HUES64 (cell line): Measurements from ENCODE around the gene SRGN.

Experiments
- H3K27ac ChIP-seq: 2 replicates; pipeline ENCODE4 v1.7.0; 2013; ENCODE audit warnings: low read depth, low read length, inconsistent platforms
- H3K27me3 ChIP-seq: 2 replicates; pipeline ENCODE4 v1.6.1; 2013; ENCODE audit warnings: mild to moderate bottlenecking, low read length; ENCODE audit not compliant: insufficient read depth
- H3K36me3 ChIP-seq: 2 replicates; pipeline ENCODE4 v1.6.1; 2013; ENCODE audit warnings: mild to moderate bottlenecking, low read length; ENCODE audit not compliant: insufficient read depth
- H3K4me1 ChIP-seq: 2 replicates; pipeline ENCODE4 v1.6.1; 2013; ENCODE audit warnings: mild to moderate bottlenecking, low read length, moderate library complexity; ENCODE audit not compliant: insufficient read depth
- H3K4me3 ChIP-seq: 2 replicates; pipeline ENCODE4 v1.5.1; 2013; ENCODE audit warnings: mild to moderate bottlenecking, low read length, moderate library complexity
- H3K9ac ChIP-seq: 2 replicates; pipeline ENCODE4 v1.6.1; 2013; ENCODE audit warnings: mild to moderate bottlenecking, low read depth, low read length
- H3K9me3 ChIP-seq: 2 replicates; pipeline ENCODE4 v1.6.1; 2013; ENCODE audit warnings: low read depth, low read length; ENCODE audit not compliant: insufficient read depth
- WGBS: fragments of 150-250, 120-280 bp; methylation state at CpG from one replicate; pipeline ENCODE4 v1.1.7; 2013; ENCODE audit warnings: missing lambda C conversion rate; 5-methylcytosine and 5-hydroxymethylcytosine counted together

The SRGN gene

DNA sequence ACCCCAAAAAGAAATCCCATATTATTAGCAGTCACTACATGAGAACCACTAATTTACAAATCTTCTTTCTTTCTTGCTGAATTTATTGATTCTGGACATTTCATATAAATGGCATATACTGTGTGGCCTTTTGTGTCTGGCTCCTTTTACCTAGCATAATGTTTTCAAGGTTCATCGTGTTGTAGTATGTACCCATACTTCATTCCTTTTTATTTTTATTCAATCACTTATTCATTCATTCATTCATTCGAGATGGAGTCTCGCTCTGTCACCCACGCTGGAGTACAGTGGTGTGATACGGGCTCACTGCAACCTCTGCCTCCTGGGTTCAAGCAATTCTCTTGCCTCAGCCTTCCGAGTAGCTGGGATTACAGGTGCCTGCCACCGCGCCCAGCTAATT lies 58.0 kb downstream of the SRGN start:
- WGBS = 96% methylated on average over 8 of the region's 8 CpGs
- H3K9me3 ChIP-seq = no peaks in the 10 kb centered on the region
- H3K9ac ChIP-seq = no peak overlapping the region
- no peaks in the 10 kb centered on the region for H3K36me3 ChIP-seq
- no peak overlapping the region for H3K4me3 ChIP-seq
- H3K27me3 ChIP-seq = no peaks in the 10 kb centered on the region
- no peaks in the 10 kb centered on the region for H3K4me1 ChIP-seq
- no peak overlapping the region for H3K27ac ChIP-seq

DNA sequence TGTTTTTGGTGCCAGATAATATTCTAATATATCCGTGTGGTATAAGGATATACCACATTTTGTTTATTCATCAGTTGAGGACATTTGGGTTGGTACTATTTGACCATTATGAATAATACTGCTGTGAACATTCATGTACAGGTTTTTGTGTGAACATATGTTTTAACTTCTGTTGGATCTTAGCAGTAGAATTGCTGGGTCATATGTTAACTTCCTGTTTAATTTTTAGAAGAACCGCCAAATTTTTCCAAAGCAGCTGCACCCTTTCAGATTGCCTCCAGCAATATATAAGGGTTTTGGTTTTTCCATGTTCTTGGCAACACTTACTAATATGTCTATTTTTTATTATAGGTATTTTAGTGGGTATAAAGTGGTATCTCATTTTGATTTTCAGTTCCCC lies 58.9 kb downstream of the SRGN start:
- Histone ChIP-seq H3K36me3 (no peaks in the 10 kb centered on the region), H3K4me1 (no peaks in the 10 kb centered on the region), H3K4me3 (no peak overlapping the region), H3K27ac (no peak overlapping the region), H3K9me3 (no peaks in the 10 kb centered on the region), H3K9ac (no peak overlapping the region), H3K27me3 (no peaks in the 10 kb centered on the region)
- 93% methylated on average over 2 of the region's 2 CpGs for WGBS

DNA sequence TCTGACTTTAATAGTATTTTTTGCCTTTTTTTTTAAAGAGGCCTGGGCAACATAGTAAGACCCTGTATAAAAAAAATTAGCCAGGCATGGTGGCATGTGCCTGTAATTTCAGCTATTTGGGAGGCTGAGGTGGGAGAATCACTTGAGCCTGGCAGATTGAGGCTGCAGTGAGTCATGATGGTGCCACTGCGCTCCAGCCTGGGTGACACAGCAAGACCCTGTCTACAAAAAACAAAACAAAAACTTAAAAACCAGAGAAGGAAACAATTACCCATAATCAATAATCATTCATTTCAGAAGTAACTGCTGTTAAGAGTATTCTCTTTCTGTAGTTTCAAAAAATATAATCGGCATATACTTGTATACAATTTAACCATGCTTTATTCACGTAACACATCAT lies 64.1 kb downstream of the SRGN start:
- Histone ChIP-seq H3K27me3 (no peaks in the 10 kb centered on the region), H3K9me3 (no peaks in the 10 kb centered on the region), H3K27ac (no peak overlapping the region), H3K36me3 (0 out of 2 replicates have a peak, but pooled peaks cover 2% of the 10 kb centered on the region), H3K4me3 (no peak overlapping the region), H3K9ac (no peak overlapping the region), H3K4me1 (no peaks in the 10 kb centered on the region; the same call in 1 of the 2 replicates)
- WGBS = 100% methylated on average over 3 of the region's 3 CpGs

DNA sequence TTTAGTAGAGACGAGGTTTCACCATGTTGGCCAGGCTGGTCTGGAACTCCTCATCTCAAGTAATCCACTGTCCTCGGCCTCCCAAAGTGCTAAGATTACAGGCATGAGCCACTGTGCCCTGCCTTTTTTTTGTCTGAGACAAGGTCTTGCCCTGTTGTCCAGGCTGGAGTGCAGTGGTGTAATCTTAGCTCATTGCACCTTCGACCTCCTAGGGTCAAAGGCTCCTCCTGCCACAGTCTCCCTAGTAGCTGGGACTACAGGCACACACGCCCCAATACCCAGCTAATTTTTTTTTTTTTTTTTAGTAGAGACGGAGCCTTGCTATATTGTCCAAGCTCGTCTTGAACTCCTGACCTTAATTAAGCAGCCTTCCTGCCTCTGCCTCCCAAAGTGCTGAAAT lies 65.3 kb downstream of the SRGN start:
- 90% methylated on average over 6 of the region's 6 CpGs for WGBS
- H3K27ac ChIP-seq = no peak overlapping the region

More for the DNA sequence above, 65.3 kb downstream of the SRGN start:
- H3K4me1 ChIP-seq = no peaks in the 10 kb centered on the region; the same call in 1 of the 2 replicates
- no peaks in the 10 kb centered on the region for H3K27me3 ChIP-seq
- H3K4me3 ChIP-seq = no peak overlapping the region
- peaks cover 11% of the 10 kb centered on the region for H3K36me3 ChIP-seq
- H3K9ac ChIP-seq = no peak overlapping the region
- no peaks in the 10 kb centered on the region for H3K9me3 ChIP-seq
